GM12878 (cell line): ENCODE data around the gene ZNF668. TPM values are rescaled to one million over a fixed set of nuclear protein-coding genes. Genes with fewer than 3 reads are reported as not detected.

ENCODE experiments used
- BACH1 ChIP-seq: fragments of 450-650 bp; IDR thresholded peaks from 2 replicates; pipeline ENCODE4 v1.6.1; 2017; ENCODE audit warnings: mild to moderate bottlenecking, borderline replicate concordance
- BCL11A ChIP-seq: IDR thresholded peaks from 2 replicates; pipeline ENCODE4 v1.6.1; 2011; ENCODE audit warnings: low read depth, low read length
- BRCA1 ChIP-seq: IDR thresholded peaks from 2 replicates; pipeline ENCODE4 v1.6.1; 2011; ENCODE audit warnings: low read depth, low read length, improper control_type of control experiment
- E2F4 ChIP-seq: IDR thresholded peaks from 2 replicates; pipeline ENCODE4 v1.6.1; 2012; ENCODE audit warnings: low read depth, low read length, improper control_type of control experiment
- EGR1 ChIP-seq, 2 experiments: IDR thresholded peaks; 1 replicate in 1 of 2; 2 replicates in 1 of 2; pipeline ENCODE4 v1.6.1; 2011 to 2012; ENCODE audit warnings: low read depth in 2 of 2, low read length in 2 of 2, borderline replicate concordance in 1 of 2, mild to moderate bottlenecking in 1 of 2, moderate library complexity in 1 of 2
- ESRRA ChIP-seq: IDR thresholded peaks from 2 replicates; pipeline ENCODE4 v1.6.1; 2012; ENCODE audit warnings: mild to moderate bottlenecking, low read length, improper control_type of control experiment
- ETV6 ChIP-seq, 2 experiments: fragments of 450-650 bp in 1 of 2; IDR thresholded peaks in 1 of 2; conservative IDR thresholded peaks in 1 of 2; 2 replicates each; pipeline ENCODE4 v1.6.1; 2014; ENCODE audit warnings: antibody characterized with exemption in 1 of 2, borderline replicate concordance in 1 of 2, low read depth in 1 of 2, mild to moderate bottlenecking in 1 of 2, moderate library complexity in 1 of 2
- FOS ChIP-seq: IDR thresholded peaks from 3 replicates; pipeline ENCODE4 v1.6.1; 2011; ENCODE audit warnings: borderline replicate concordance; ENCODE audit not compliant: insufficient read length; ENCODE audit errors: extremely low read depth
- GATAD2B ChIP-seq: fragments of 450-650 bp; conservative IDR thresholded peaks from 2 replicates; pipeline ENCODE4 v1.6.1; 2017; ENCODE audit warnings: low read depth, mild to moderate bottlenecking, moderate library complexity
- HSF1 ChIP-seq: fragments of 150-350 bp; IDR thresholded peaks from 2 replicates; pipeline ENCODE4 v1.6.1; 2014; ENCODE audit warnings: mild to moderate bottlenecking, low read depth, low read length
- IKZF1 ChIP-seq: fragments of 450-650 bp; conservative IDR thresholded peaks from 2 replicates; pipeline ENCODE4 v1.6.1; 2017; ENCODE audit warnings: antibody characterized with exemption, mild to moderate bottlenecking
- LARP7 ChIP-seq: fragments of 450-650 bp; IDR thresholded peaks from 2 replicates; pipeline ENCODE4 v1.6.1; 2017; ENCODE audit warnings: mild to moderate bottlenecking
- MXI1 ChIP-seq: fragments of 150-350 bp; IDR thresholded peaks from 2 replicates; pipeline ENCODE4 v1.6.1; 2011; ENCODE audit warnings: low read depth, mild to moderate bottlenecking, inconsistent platforms, low read length, improper control_type of control experiment
- MYC ChIP-seq: IDR thresholded peaks from 2 replicates; pipeline ENCODE4 v1.6.1; 2011; ENCODE audit warnings: mild to moderate bottlenecking, low read length, moderate library complexity, inconsistent platforms; ENCODE audit not compliant: insufficient read depth, insufficient replicate concordance, insufficient read length, severe bottlenecking
- NFYB ChIP-seq: IDR thresholded peaks from 2 replicates; pipeline ENCODE4 v1.6.1; 2011; ENCODE audit warnings: low read depth, mild to moderate bottlenecking, low read length, improper control_type of control experiment, moderate library complexity; ENCODE audit not compliant: insufficient read depth
- NRF1 ChIP-seq: conservative IDR thresholded peaks from 2 replicates; pipeline ENCODE4 v1.6.1; 2011; ENCODE audit warnings: mild to moderate bottlenecking, low read depth, low read length, improper control_type of control experiment
- RB1 ChIP-seq: fragments of 450-650 bp; formaldehyde crosslinking; IDR thresholded peaks from 2 replicates; pipeline ENCODE4 v1.6.1; 2017; ENCODE audit warnings: mild to moderate bottlenecking, borderline replicate concordance
- RCOR1 ChIP-seq: conservative IDR thresholded peaks from 2 replicates; pipeline ENCODE4 v1.6.1; 2012; ENCODE audit warnings: low read depth, low read length, improper control_type of control experiment
- RELA ChIP-seq: fragments of 450-650 bp; IDR thresholded peaks from 2 replicates; pipeline ENCODE4 v1.8.0; 2014; ENCODE audit warnings: borderline replicate concordance; ENCODE audit not compliant: partially characterized antibody
- SP1 ChIP-seq: IDR thresholded peaks from one replicate; pipeline ENCODE4 v1.6.1; 2011; ENCODE audit warnings: low read depth, low read length
- SREBF1 ChIP-seq: IDR thresholded peaks from 2 replicates; pipeline ENCODE4 v1.6.1; 2012; ENCODE audit warnings: mild to moderate bottlenecking, low read length
- TAF1 ChIP-seq: IDR thresholded peaks from 2 replicates; pipeline ENCODE4 v1.6.1; 2011; ENCODE audit warnings: mild to moderate bottlenecking, low read depth, low read length, borderline replicate concordance
- TARDBP ChIP-seq: IDR thresholded peaks from 2 replicates; pipeline ENCODE4 v1.6.1; 2016; ENCODE audit warnings: borderline replicate concordance
- polyA plus RNA-seq, 11 experiments: library from polyadenylated mRNA; depleted of rRNA in 4 of 11; unstranded in 6 of 11; stranded (reverse) in 5 of 11; fragments of >200 nt; fragmentation: Nextera tagmentation in 4 of 11; fragmentation: Illumina TruSeq in 1 of 11; extraction: Ambion mirVana in 4 of 11; extraction: Trizol in 1 of 11; gene quantifications; 1 replicate in 1 of 11; 2 replicates in 10 of 11; pipeline versions ENCODE4 v1.2.1 to v1.2.3, GENCODE V29; 2011 to 2016; ENCODE audit warnings: inconsistent platforms in 2 of 11, missing spikeins in 2 of 11, low read depth in 1 of 11
- total RNA-seq, 4 experiments: library from RNA; depleted of rRNA in 3 of 4; stranded (reverse); fragments of >200 nt in 3 of 4; fragmentation: Illumina TruSeq in 1 of 4; extraction: Trizol in 1 of 4; gene quantifications; 2 replicates each; pipeline versions ENCODE4 v1.2.1 to v1.2.3, GENCODE V29; 2013 to 2021
- TF ChIP-seq, protein P1 (sequence below): IDR thresholded peaks from 2 replicates; pipeline ENCODE4 v1.6.1; 2012; ENCODE audit warnings: low read depth, low read length, improper control_type of control experiment
- TF ChIP-seq, protein P2 (sequence below): IDR thresholded peaks from 2 replicates; pipeline ENCODE4 v1.6.1; 2011; ENCODE audit warnings: mild to moderate bottlenecking, low read depth, low read length, moderate library complexity; ENCODE audit not compliant: insufficient replicate concordance

ZNF668 gene
- total and polyA plus RNA-seq, 10 of the 15 experiments (the other 5 are each of a cell fraction or from before 2014, with no cell fraction given), result 0.05 to 20.7 (median 10.0) TPM; not detected in 1

- peak; percentile 91 for TF ChIP-seq LARP7
- peak; percentile 94 to 99 for TF ChIP-seq EGR1 (IDR thresholded peaks at IDR 0.05; ENCODE audit: borderline replicate concordance in 1 of 2, low read depth in 2 of 2, low read length in 2 of 2)
- 0 out of 2 replicates have a peak, but pooled peaks have one; percentile 29 for TF ChIP-seq TAF1
- TF ChIP-seq MYC, result no peak
- TF ChIP-seq IKZF1, result peak; percentile 94
- TF ChIP-seq, protein P1, sequence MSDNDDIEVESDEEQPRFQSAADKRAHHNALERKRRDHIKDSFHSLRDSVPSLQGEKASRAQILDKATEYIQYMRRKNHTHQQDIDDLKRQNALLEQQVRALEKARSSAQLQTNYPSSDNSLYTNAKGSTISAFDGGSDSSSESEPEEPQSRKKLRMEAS, result no peak
- no peak for TF ChIP-seq HSF1
- TF ChIP-seq GATAD2B, result peak; percentile 76
- peak; percentile 43 for TF ChIP-seq NRF1
- no peak; the same call in 1 of the 2 replicates for TF ChIP-seq RCOR1
- TF ChIP-seq RB1, result 0 out of 2 replicates have a peak, but pooled peaks have one; percentile 56
- TF ChIP-seq, protein P2, sequence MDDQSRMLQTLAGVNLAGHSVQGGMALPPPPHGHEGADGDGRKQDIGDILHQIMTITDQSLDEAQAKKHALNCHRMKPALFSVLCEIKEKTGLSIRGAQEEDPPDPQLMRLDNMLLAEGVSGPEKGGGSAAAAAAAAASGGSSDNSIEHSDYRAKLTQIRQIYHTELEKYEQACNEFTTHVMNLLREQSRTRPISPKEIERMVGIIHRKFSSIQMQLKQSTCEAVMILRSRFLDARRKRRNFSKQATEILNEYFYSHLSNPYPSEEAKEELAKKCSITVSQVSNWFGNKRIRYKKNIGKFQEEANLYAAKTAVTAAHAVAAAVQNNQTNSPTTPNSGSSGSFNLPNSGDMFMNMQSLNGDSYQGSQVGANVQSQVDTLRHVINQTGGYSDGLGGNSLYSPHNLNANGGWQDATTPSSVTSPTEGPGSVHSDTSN, result peak; percentile 13
- TF ChIP-seq SREBF1, result peak; percentile 67; the same call in 1 of the 2 replicates
- peak; percentile 75 for TF ChIP-seq TARDBP
- TF ChIP-seq BRCA1, result no peak
- peak; percentile 62 for TF ChIP-seq RELA
- 0 out of 2 replicates have a peak, but pooled peaks have one; percentile 14 for TF ChIP-seq BCL11A
- TF ChIP-seq BACH1, result peak; percentile 80
- TF ChIP-seq FOS, result no peak
- peak; percentile 49 for TF ChIP-seq SP1
- peak; percentile 44; the same call in 1 of the 2 replicates for TF ChIP-seq E2F4
- TF ChIP-seq MXI1, result no peak
- no peak for TF ChIP-seq NFYB
- no peak for TF ChIP-seq ESRRA
- TF ChIP-seq ETV6 (conservative IDR thresholded peaks at IDR 0.05 in 1 of 2, IDR thresholded peaks at IDR 0.05 in 1 of 2; ENCODE audit: borderline replicate concordance in 1 of 2, low read depth in 1 of 2), result no peak
Observed at GRCh38 chr16:31108035-31108793, 34.2 kb upstream of the ZNF668 start, which contains the start of gene BCKDK (continued).
